ENCODE measurements around the gene ATG9B.

The ATG9B gene

DNA sequence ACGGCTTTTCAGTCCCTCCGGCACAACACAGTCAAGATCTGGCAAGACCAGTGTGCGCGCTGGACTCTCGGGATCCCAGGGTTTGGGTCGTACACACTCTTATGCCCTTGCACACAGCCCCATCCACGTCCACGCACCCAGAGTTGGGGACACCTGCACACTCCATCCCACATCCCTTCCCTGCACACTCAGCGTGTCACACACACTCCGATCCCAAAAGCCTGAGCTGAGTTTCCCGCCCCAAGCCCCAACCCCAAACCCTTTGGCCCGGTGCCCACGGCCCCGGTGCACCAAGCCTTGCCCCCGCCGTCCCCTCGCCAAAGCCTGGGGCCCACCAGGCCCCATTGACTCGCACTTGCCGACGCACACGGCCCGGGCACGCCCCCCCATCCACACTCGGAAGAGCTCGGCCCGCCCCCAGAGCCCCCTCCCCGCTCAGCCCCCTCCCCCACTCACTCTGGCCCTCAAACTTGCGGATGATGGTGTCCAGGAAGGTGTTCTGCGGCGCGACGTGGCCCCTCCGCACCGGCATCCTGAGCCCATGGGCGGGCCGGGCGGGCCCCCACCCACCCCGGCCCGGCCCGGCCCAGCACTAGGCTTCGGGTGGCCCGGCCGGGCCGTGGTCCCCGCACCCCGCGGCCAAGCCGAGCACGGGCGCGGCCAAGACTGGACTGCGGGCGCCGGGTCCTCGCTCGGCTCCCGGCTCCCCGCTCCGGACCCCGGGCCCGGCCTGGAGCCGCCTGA, 46.7 kb downstream of the ATG9B start:
- DNase-seq: no peak

- DNase-seq: no peak
Measured at GRCh38 chr7:150976529-150977381, 47.5 kb downstream of the ATG9B start.

GRCh38 chr7:150975536-150976319, 48.6 kb downstream of the ATG9B start:
- no peak for DNase-seq

GRCh38 chr7:150974468-150975391, 49.6 kb downstream of the ATG9B start:
- DNase-seq: no peak

DNA sequence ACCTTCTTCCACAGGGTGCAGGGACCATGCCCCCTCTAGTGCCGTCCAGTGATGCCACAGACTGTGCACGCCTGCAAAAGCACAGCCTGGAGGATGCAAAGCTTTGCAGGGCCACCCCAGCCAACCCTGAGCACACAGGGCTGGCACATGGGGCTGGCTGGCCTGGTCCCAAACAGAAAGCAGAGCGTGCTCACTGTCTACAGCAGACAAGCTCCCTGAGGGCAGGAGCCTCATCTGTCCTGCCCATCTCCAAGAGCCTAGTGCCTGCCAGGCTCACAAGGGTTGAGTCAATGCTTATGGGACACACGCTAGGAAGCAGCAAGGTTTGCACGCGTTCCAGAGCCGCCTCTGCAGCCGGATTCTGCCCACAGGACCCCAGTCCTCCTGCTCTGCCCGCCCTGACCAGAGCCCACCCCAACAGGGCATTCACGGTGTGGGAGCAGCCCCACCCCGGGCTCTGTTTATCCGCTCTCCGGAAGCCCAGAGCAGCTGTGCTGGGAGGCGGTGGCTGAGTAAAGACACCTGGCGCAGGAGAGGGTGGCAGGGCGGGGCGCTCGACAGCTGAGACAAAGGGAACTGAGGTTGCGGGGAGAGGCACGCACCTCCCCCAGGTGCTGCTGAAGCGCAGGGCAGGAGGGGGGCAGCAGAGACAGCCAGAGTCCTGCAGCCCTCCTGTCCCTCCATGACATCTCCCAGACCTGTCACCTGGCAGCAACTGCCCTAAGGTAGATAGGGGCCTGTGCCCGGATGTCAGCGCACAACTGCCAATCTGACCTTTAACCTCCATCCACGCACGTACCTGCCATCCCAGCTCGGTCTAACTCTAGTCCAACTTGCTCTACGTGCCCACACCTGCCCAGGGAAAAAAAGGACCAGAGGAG, 50.5 kb downstream of the ATG9B start:
- DNase-seq: no peak

DNA sequence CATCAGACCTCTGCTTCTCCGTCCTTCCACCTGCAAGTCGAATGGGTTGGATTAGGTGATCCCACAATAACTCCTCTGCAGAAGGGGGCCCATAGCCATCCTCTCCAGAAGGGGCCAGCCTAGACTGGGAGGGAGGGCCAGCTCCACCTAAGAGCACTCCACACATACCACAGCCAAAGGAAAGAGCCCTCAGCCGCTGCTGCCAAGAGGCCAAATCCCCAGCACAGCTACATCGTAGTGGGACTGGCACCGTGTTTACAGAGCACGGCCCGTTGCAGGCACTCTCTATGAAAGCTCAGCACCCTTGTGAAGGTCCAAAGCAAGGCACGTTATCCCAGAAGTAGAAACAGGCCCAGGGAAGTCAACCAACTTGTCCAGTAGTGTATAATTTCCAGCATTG, 51.6 kb downstream of the ATG9B start:
- DNase-seq: no peak

GRCh38 chr7:150972023-150972468, 52.2 kb downstream of the ATG9B start:
- DNase-seq: no peak

DNA sequence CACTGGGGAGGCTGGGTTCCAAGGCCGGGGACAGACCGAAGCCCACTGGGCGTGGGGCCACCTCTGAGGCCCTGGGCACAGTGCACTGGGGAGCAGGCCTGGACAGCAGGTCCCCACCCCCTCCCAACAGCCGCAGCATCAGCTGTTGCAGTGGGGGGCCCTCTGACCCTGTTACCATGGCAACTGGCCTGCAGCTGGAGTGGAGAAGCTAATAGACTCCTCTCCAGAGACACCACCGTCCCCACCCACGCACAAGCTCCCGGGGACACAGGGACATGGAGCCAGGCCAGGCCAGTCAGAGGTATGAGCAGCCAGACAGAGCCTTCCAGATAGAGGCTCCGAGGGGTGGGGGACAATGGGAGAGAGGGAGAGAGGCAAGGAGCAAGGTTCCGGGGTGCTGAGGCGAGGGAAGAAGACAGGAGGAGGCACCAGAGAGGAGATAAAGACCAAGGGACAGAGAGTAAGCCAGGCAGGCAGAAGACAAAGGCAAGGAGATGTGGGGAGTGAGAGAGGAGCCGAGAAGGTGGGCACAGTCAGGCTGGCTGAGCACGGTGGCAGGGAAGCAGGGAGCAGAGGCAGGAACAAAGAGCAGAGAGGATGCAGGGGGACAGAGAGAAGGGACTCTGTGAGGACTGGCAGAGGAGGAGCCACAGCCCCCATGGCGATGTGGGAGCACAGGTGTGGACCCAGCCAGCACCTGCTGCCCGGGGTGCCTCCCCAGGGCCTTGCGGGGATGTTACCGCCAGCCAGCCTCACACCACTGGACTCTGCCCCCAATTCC, 52.9 kb downstream of the ATG9B start:
- DNase-seq: no peak

GRCh38 chr7:150970424-150970823, 53.9 kb downstream of the ATG9B start:
- DNase-seq: no peak

GRCh38 chr7:150969475-150969874, 54.8 kb downstream of the ATG9B start:
- DNase-seq: no peak

- no peak for DNase-seq
Measured at GRCh38 chr7:150968734-150969372, 55.4 kb downstream of the ATG9B start.

DNA sequence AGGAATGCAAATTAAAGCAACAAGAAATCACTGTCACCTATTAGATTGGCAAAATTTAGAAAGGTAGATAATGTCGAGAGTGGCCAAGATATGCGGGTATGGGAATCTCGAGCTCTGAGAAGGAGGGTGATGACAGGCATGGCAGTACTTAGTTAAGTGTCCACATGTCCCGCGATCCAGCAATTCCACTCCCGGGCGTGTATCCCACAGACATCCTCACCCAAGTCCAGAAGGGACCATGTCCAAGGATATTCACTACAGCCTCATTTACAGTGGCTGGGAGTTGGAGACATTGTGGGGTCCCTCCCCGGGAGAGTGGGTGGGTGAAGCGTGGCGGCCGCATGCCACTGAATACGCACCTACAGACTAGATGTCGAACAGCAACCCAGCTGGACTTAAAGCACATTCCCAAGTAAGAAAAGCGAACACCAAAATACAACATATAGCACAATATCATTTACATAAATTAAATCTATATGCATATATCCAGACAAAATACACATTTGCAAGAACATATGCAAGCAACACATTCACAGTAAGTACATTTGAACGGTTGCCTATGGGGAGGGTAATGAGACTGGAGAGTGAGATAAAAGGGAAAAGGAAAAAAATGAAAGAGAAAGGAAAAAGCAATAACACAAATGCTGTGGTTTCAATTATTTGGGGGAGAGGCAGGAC, 56.1 kb downstream of the ATG9B start:
- no peak for DNase-seq

- DNase-seq: no peak
Measured at GRCh38 chr7:150967349-150967748, 56.9 kb downstream of the ATG9B start.

DNA sequence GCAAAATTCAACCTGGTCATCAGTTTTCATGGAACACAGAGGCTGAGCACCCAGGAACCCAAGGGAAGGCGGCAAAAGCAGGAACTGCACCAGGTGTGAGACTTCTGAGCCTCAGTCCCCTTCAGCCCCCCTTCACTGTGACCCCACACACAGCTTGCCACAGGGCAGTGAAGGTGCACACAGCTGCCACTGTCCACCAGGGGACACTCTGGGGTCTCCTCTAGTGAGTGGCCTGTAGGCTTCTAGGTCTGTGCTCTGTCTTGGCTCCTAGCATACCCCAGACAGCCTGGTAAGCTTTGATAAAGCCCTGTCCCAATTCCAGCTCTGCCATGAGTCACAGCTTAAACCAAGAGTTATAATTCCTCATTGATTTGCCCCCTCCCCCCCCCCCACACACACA, 58.3 kb downstream of the ATG9B start:
- no peak for DNase-seq

GRCh38 chr7:150965273-150965830, 58.9 kb downstream of the ATG9B start:
- no peak for DNase-seq

Measured in NCI-H1048 (cell line).